HG02943 (cell line): ENCODE results near the gene TOR2A.

Source experiments
- ATAC-seq: cut with Tn5 transposase; IDR thresholded peaks from one replicate; pipeline ENCODE4 v1.9.1; 2021; ENCODE audit warnings: mild to moderate bottlenecking, low read depth, moderate library complexity; ENCODE audit not compliant: unreplicated experiment

Gene TOR2A

GRCh38 chr9:127700594-127701255 lies 34.4 kb downstream of the TOR2A start:
- no peak for ATAC-seq

GRCh38 chr9:127700140-127700539 lies 35.0 kb downstream of the TOR2A start:
- no peak for ATAC-seq

GRCh38 chr9:127698985-127699670 lies 36.0 kb downstream of the TOR2A start:
- peak; percentile 82 for ATAC-seq

GRCh38 chr9:127698386-127698785 lies 36.7 kb downstream of the TOR2A start:
- no peak for ATAC-seq

GRCh38 chr9:127697575-127697974 lies 37.5 kb downstream of the TOR2A start:
- no peak for ATAC-seq

- ATAC-seq = no peak
Observed at GRCh38 chr9:127694890-127695720, 40.0 kb downstream of the TOR2A start.

- no peak for ATAC-seq
Observed at GRCh38 chr9:127693697-127694096, 41.4 kb downstream of the TOR2A start.

- ATAC-seq = no peak
Observed at GRCh38 chr9:127693143-127693542, 42.0 kb downstream of the TOR2A start.

GRCh38 chr9:127692071-127692470 lies 43.0 kb downstream of the TOR2A start:
- ATAC-seq = no peak

- ATAC-seq = no peak
Observed at GRCh38 chr9:127690735-127691134, 44.4 kb downstream of the TOR2A start.

- ATAC-seq = no peak
Observed at GRCh38 chr9:127689329-127690000, 45.6 kb downstream of the TOR2A start.

- ATAC-seq = no peak
Observed at GRCh38 chr9:127686461-127687393, 48.4 kb downstream of the TOR2A start.

- no peak for ATAC-seq
Observed at GRCh38 chr9:127684576-127684975, 50.5 kb downstream of the TOR2A start.

GRCh38 chr9:127683723-127684122 lies 51.4 kb downstream of the TOR2A start:
- no peak for ATAC-seq

- no peak for ATAC-seq
Observed at GRCh38 chr9:127682351-127683136, 52.5 kb downstream of the TOR2A start.
